Astrocyte (in vitro differentiated cells and primary cell): ENCODE data around the gene BRSK1. TPM values are rescaled to one million over a fixed set of nuclear protein-coding genes. Genes with fewer than 3 reads are reported as not detected.

Experiments used
- DNase-seq: peaks from one replicate; pipeline ENCODE4 v3.0.0-alpha.2; 2010; ENCODE audit warnings: low read depth
- FAIRE-seq: peaks from 2 replicates; lab custom pipeline; 2011; peaks lifted over from hg19 to GRCh38; lab: Jason Lieb, UNC
- H2AFZ ChIP-seq: 2 replicates; pipeline ENCODE4 v1.6.0; 2012; ENCODE audit warnings: low read depth, low read length, inconsistent platforms
- H3K27ac ChIP-seq: 2 replicates; pipeline ENCODE4 v1.5.1; 2011; ENCODE audit warnings: low read depth, low read length, inconsistent platforms
- H3K27me3 ChIP-seq: 2 replicates; pipeline ENCODE4 v1.6.0; 2011; ENCODE audit warnings: low read length, inconsistent platforms; ENCODE audit not compliant: insufficient read depth
- H3K36me3 ChIP-seq: 2 replicates; pipeline ENCODE4 v1.5.1; 2011; ENCODE audit warnings: low read length, inconsistent platforms; ENCODE audit not compliant: insufficient read depth
- H3K4me1 ChIP-seq: 2 replicates; pipeline ENCODE4 v1.5.1; 2011; ENCODE audit warnings: low read length, inconsistent platforms; ENCODE audit not compliant: insufficient read depth
- H3K4me2 ChIP-seq: 2 replicates; pipeline ENCODE4 v1.6.0; 2012; ENCODE audit warnings: low read length, inconsistent platforms
- H3K4me3 ChIP-seq: 2 replicates; pipeline ENCODE4 v1.5.1; 2011; ENCODE audit warnings: low read depth, mild to moderate bottlenecking, low read length, inconsistent platforms; ENCODE audit not compliant: insufficient read depth
- H3K79me2 ChIP-seq: 2 replicates; pipeline ENCODE4 v1.6.0; 2012; ENCODE audit warnings: mild to moderate bottlenecking, low read length, inconsistent platforms; ENCODE audit not compliant: insufficient read depth
- H3K9ac ChIP-seq: 2 replicates; pipeline ENCODE4 v1.6.0; 2012; ENCODE audit warnings: mild to moderate bottlenecking, low read length, inconsistent platforms
- H3K9me3 ChIP-seq: 2 replicates; pipeline ENCODE4 v1.5.1; 2012; ENCODE audit warnings: low read depth, mild to moderate bottlenecking, low read length, inconsistent platforms; ENCODE audit not compliant: insufficient read depth
- H4K20me1 ChIP-seq: 2 replicates; pipeline ENCODE4 v1.6.0; 2012; ENCODE audit warnings: low read length, inconsistent platforms; ENCODE audit not compliant: insufficient read depth
- H3K27ac Mint-ChIP-seq: one replicate; pipeline ENCODE4 v1.8.0; 2021; ENCODE audit warnings: mild to moderate bottlenecking, mixed read lengths; ENCODE audit not compliant: unreplicated experiment
- H3K27me3 Mint-ChIP-seq: one replicate; pipeline ENCODE4 v1.8.0; 2021; ENCODE audit warnings: low read depth, mixed read lengths; ENCODE audit not compliant: unreplicated experiment
- H3K36me3 Mint-ChIP-seq: one replicate; pipeline ENCODE4 v1.8.0; 2021; ENCODE audit warnings: low read depth, mixed read lengths; ENCODE audit not compliant: unreplicated experiment
- H3K4me1 Mint-ChIP-seq: one replicate; pipeline ENCODE4 v1.8.0; 2021; ENCODE audit warnings: low read depth, mixed read lengths; ENCODE audit not compliant: unreplicated experiment
- H3K4me3 Mint-ChIP-seq: one replicate; pipeline ENCODE4 v1.8.0; 2021; ENCODE audit warnings: mild to moderate bottlenecking, moderate library complexity, mixed read lengths; ENCODE audit not compliant: unreplicated experiment
- H3K9me3 Mint-ChIP-seq: one replicate; pipeline ENCODE4 v1.8.0; 2021; ENCODE audit warnings: mild to moderate bottlenecking, mixed read lengths; ENCODE audit not compliant: unreplicated experiment
- CTCF ChIP-seq: IDR thresholded peaks from 2 replicates; pipeline ENCODE4 v1.5.1; 2011; ENCODE audit warnings: low read depth, mild to moderate bottlenecking, inconsistent platforms, low read length, moderate library complexity; ENCODE audit not compliant: insufficient read depth
- EZH2 ChIP-seq: IDR thresholded peaks from 2 replicates; pipeline ENCODE4 v1.6.1; 2012; ENCODE audit warnings: mild to moderate bottlenecking, low read length, inconsistent platforms; ENCODE audit not compliant: insufficient read depth
- total RNA-seq: library from RNA; stranded (reverse); gene quantifications from 2 replicates; pipeline ENCODE4 v1.2.1, GENCODE V29; 2021

Gene BRSK1
- total RNA-seq, 1 donor from 2014 or later: 18.8 TPM

GRCh38 chr19:55266404-55266803 lies 17.4 kb upstream of the BRSK1 start:
- Histone ChIP-seq H3K79me2 (peaks cover 5% of the 10 kb centered on the region), H4K20me1 (peaks cover 6% of the 10 kb centered on the region), H3K9ac (no peak overlapping the region), H3K27me3 (no peaks in the 10 kb centered on the region), H3K4me2 (no peak overlapping the region), H3K27ac (no peak overlapping the region), H3K4me3 (no peak overlapping the region), H2AFZ (no peak overlapping the region), H3K9me3 (peaks cover 4% of the 10 kb centered on the region), H3K4me1 (no peaks in the 10 kb centered on the region), H3K36me3 (no peaks in the 10 kb centered on the region)
- H3K27me3 Mint-ChIP-seq: no peaks in the 10 kb centered on the region
- peaks cover 12% of the 10 kb centered on the region for H3K36me3 Mint-ChIP-seq
- FAIRE-seq (no peak), DNase-seq (no peak)
- peaks cover 2% of the 10 kb centered on the region for H3K9me3 Mint-ChIP-seq
- no peak overlapping the region for H3K4me3 Mint-ChIP-seq
- H3K4me1 Mint-ChIP-seq: no peaks in the 10 kb centered on the region
- no peak for TF ChIP-seq CTCF
- TF ChIP-seq EZH2: no peak
- no peak overlapping the region for H3K27ac Mint-ChIP-seq

- H3K9me3 Mint-ChIP-seq: peaks cover 2% of the 10 kb centered on the region
- H3K4me3 ChIP-seq: no peak overlapping the region
- H3K27me3 Mint-ChIP-seq: no peaks in the 10 kb centered on the region
Measured at GRCh38 chr19:55266840-55267239, 17.0 kb upstream of the BRSK1 start.

More at GRCh38 chr19:55266840-55267239, 17.0 kb upstream of the BRSK1 start:
- peaks cover 13% of the 10 kb centered on the region for H3K36me3 Mint-ChIP-seq
- FAIRE-seq (no peak), DNase-seq (no peak)
- Histone ChIP-seq H3K4me1 (no peaks in the 10 kb centered on the region), H3K27ac (no peak overlapping the region), H3K27me3 (no peaks in the 10 kb centered on the region), H2AFZ (no peak overlapping the region), H3K9ac (no peak overlapping the region), H4K20me1 (peaks cover 6% of the 10 kb centered on the region), H3K36me3 (no peaks in the 10 kb centered on the region), H3K79me2 (peaks cover 5% of the 10 kb centered on the region), H3K4me2 (no peak overlapping the region), H3K9me3 (peaks cover 4% of the 10 kb centered on the region)
- no peak for TF ChIP-seq CTCF
- no peak for TF ChIP-seq EZH2
- H3K4me1 Mint-ChIP-seq: no peaks in the 10 kb centered on the region
- H3K27ac Mint-ChIP-seq: no peak overlapping the region
- no peak overlapping the region for H3K4me3 Mint-ChIP-seq
